Measurements from ENCODE around the gene RAB26.

GRCh38 chr16:2171601-2172178 is 23.3 kb downstream of the RAB26 start:
- TF ChIP-seq CTCF (IDR thresholded peaks at IDR 0.05) (no peak), POLR2A (IDR thresholded peaks at IDR 0.05) (no peak)

Data from thyroid gland (tissue), 4 donors.